GM21619 (cell line): Measurements from ENCODE around the gene FCRL1.
A peak's percentile ranks its signal among the peaks of the same experiment; 100 is the strongest.

Experiments
- ATAC-seq: cut with Tn5 transposase; IDR thresholded peaks from one replicate; pipeline ENCODE4 v1.9.1; 2021; ENCODE audit not compliant: unreplicated experiment

Gene FCRL1

DNA sequence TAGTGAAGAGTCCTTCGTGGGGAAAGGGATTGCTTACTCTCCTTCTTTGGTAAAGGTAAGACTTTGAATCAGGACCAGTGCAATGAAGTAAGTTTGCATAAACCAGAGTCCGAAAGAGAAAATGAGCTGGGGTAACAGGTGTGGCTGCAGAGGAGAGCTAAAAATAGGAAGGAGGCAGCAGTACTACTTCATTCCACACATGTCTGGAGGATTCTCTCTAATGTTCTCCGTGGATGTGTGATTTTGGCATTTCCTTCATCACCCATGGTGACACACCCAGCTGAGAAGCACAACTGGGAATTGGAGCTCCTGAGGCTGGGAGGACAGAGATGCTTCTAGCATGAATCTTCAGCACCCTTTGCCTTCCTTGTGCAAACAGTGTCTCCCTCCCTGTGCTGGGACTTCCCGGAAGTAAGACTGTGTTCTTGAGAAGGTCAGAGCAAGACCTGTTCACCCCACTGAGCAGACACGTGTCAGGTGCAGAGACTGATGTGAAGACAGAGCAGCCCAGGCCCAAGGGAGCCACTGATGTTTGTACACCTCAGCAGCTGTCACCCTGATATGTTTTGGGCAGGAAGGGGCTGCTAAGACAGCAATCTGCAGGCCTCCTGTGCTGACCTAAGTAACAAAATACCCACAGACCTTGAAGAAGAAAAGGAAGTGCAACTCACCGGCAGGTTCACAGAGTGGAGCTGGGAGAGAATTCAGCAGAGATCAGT lies 13.3 kb downstream of the FCRL1 start:
- ATAC-seq = peak; percentile 90

DNA sequence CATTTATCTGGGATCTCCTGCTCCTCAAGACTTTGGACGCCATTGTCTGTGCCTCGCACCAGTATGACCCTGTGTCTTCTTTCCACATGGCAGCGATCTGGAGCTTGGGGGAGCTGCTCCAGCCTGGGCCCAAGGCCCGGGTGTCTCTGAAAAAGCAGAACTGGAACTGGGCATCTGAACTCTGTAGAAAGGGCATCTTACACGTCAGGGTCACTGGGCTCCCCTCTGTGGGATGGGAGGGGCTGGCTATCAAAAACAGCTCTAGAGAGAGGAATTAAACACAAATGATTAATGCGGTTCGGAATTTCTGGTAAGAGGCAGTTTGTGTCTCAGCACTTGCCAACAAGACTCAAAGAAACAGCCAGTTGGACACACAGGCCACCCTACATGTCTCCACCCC lies 16.1 kb downstream of the FCRL1 start:
- no peak for ATAC-seq

DNA sequence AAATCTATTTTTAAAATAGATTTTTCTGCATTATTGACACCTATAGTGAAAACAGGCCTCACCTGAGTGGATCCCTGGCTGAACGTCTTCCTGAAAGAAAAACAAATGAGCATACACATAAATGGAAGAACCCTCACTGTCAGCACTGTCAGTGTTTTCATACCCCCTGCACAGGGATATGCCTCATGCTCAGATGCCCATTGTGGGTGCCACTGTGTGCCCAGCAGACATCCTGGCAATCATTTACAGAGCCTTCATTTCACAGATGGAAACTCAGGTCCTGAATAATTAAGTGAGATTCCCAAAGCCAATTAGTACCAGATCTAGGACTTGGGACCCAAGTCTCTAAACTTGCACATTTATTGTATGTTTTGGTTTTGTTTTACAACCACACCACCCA lies 19.9 kb downstream of the FCRL1 start:
- ATAC-seq = no peak

DNA sequence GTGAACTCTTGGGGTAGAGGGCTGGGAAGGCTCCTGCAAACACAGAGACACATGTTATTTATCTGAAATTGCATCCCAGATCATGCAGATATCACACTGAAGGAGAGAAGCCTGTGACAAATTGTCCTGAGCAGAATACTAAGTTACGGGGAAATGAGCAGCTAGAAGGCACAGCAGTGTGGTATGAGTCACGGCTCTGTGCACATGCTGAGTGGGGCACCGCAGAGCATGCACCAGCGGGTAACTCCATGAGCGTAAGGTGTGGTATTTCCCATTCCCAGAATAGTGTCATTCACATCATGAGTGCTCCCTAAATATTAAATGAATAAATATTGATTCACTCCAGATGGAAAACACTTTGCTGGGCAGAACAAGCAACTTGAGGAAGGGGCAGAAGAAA lies 21.7 kb downstream of the FCRL1 start:
- no peak for ATAC-seq

DNA sequence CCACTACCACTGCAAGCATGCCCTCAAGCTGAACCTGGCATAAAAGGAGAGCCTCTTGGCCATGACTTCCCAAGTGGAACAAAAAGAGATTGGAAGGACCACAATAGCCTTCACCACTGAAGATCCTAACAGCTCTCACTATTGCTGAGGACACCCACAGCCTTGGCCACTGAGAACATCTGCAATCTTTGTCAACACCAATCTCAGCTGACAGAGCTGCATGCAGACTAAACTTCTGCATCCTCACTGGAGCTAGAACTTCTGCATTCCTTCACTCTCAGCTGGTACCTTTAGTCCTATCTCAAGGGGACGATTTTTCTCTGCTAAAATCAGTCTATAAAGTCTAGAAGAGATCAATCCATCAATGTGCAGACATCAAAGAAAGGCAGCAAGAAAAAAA lies 34.7 kb downstream of the FCRL1 start:
- ATAC-seq = no peak

DNA sequence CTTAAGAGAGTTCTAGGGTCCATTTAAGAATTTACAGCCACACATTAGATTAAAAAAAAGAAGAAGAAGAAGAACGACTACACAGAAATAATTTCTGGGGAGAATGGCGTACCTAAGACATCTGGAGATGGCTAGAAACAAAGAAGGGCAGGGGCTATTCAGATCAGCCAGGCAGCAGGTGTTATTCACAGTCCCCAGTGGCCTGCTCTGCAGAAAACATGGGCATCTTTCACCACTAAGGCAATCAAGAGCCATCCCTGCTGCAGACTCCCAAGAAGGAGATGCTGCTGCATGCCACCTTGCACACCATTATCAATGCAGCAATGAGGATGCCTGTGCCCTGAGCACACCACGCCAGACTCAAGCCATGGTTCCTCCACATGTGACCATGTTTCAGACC lies 35.1 kb downstream of the FCRL1 start:
- no peak for ATAC-seq

DNA sequence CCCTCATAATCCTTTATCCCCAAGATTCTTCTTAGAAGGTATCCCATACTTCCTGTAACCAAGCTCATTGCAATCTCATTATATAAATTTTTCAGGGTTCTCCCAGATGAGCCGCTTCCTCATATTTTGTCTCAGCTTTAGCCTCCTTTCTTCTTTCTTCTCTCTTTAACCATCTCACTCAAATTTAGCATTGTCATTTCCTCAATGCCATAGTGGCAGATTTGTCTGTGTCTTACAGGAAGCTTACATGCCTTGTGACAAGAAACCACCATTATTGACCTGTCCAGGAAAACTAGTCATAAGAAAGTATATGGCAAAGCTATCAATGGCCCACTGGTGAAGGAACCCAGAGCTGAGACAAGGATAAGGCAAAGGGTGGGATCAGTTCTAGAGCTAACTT lies 37.0 kb downstream of the FCRL1 start:
- no peak for ATAC-seq

DNA sequence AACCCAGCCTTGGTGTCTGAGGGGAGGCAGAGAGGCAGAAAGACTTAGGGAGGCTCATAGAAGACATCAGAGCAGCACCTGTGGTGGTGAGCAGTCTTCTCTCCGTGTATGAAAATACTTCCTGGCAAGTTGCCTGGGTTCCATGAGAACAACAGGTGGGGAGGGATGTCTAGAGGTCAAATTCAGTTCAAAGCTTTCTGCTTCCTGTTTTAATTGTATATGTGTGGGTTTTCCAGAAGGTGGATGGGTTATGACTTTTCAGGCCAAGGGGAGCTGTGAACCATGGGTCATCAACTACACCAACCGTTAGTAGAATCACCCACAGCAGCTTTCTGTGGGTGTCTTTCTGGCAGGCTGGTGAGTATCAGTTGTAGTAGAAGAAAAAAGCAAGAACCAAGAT lies 38.9 kb downstream of the FCRL1 start:
- peak; percentile 45 for ATAC-seq

DNA sequence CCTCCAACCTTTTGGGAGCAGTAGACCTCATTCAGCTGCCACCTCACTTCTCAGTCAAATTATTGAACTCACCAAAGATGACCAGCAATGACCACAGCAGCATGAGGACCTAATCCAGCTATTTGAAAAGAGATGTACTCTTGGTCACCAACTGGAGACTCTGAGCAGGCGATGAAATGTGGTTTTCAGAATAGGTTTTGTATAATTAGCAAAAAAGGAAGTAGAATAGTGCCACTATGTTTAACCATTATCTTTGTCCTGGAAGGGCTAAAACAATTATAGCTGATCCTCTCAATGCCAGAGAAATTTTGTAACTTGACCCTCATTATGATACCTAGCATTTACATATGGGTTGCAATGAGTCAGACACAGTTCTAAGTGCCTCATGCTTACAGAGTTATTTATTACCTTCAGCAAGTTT lies 42.9 kb downstream of the FCRL1 start, which contains the start of gene FCRL2:
FCRL2 (minus strand) TSS at position 162 of the 421 bp plus-strand sequence; CDS start at position 103, 59 bp downstream.
- ATAC-seq = peak; percentile 75

DNA sequence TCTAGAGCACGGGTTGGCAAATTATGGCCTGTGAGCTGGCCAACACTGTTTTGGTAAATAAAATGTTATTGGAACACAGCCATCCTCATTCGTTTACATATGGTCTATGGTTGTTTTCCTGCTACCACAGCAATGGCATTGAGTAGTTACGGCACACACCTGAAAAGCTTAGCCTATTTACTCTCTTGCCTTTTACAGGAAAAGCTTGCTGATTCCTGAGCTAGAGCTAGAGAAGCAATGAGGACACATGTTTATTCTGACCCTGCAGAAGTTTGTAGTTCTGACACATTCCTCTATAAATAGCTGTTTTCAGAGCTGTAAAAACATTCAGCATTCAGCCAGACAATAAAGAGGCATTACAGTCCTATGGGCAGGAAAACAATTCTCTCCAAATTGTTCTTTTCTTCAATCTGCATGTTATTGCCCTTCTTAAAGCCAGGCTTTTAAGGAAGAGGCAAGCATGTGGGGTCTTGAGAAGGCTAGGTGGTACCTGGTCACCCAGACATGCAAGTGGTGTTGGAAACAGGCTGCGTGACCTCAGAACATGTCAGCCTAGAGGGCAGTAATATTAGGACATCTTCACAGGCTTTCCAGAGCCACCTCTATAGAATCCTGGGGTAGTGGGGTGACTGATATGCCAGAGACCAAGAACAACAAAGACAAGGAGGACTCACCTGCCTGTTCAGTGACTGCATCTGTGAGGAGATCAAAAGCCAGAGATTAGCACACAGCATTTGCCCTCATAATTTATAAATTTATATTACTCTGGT lies 44.6 kb downstream of the FCRL1 start:
- ATAC-seq = no peak

DNA sequence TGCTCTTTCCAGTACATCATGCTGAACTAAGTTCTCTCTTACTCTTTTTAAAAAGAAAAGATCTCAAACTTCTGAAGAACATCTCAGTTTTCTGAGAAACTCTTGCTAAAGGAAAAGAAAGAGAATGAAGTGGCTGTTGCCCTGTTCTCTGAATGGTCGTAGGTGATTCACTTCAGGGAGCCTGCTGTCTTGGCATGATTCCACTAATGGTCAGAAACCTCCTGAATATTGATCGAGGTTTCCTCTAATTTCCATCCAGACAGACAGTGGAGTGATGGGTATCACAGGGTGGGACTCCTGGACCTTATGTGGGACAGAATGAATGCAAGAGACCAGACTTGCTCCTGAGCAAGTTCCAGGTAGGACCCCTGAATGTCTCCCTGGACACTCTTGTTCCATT lies 45.5 kb downstream of the FCRL1 start:
- ATAC-seq = no peak

DNA sequence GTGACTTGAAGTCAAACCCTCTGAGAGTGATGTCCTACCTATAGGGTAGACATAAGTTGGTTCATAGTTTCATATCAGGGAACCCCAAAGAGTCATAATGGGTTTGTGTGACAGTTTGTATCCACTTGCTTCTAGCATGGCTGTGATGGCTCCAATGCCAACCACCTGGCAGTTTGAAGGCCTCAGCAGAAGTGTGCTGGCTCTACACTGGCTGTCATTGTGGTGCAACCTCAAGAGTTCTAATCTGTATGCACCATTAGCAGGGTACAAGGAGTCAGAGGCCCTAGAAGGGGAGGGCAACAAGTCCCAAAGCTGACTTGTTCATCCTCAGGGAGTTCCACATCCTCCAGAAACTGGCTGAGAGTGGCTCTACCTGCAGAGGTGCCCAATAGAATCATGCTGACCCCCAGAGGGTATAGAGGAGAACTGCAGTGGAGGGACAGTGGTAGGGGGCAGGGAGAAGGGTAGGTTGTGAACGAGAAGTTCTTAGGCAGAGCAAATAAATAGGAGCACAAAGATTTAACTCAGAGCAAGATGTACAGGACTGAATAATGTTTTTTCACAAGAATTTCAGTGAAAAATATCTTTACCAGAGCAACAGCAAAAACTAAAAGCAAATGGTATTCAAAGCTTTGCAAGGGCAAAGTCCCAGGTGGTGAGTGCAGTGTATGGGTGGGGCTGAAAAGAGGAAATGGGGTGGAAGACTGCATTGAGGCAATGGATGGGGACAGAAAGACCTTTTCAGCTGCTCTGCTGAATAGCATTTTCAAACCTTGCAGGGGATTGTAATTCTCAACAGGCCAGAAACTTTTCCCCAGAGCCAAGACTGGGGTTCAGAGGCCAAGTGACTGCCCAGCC lies 46.2 kb downstream of the FCRL1 start:
- no peak for ATAC-seq

DNA sequence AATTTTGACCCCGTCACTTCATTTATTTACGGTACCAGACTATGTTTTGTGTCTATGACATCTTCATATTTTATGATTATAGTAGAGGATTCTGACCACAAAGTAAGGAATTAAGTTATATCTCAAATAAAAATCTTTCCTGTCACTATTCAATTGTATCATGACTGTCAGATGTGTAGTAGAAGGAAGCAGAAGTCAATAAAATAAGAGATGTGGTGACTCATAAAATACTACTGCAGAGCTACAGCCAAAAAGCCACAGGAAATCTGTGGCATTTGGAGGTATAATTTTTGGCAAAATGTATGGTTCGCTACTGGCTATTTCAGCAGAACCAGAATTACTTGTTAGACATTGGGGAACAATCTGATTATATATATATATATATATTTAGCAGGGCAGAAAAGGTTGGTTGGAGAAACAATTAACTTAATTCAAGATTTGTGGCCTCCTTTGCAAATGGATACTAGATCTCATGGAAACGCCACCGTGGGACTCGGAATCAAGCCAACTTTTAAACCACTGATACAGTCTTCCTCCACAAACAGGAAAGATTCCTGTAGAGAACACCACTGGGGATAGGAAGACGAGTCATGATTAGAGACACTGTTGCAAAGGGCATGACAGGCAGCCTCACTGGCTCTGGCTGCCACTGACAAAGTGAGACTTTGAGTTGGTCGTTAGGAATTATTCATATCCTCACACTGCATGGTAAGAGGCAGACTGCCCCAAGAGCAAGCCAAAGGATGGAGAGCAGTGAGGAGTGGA lies 48.1 kb downstream of the FCRL1 start:
- no peak for ATAC-seq

DNA sequence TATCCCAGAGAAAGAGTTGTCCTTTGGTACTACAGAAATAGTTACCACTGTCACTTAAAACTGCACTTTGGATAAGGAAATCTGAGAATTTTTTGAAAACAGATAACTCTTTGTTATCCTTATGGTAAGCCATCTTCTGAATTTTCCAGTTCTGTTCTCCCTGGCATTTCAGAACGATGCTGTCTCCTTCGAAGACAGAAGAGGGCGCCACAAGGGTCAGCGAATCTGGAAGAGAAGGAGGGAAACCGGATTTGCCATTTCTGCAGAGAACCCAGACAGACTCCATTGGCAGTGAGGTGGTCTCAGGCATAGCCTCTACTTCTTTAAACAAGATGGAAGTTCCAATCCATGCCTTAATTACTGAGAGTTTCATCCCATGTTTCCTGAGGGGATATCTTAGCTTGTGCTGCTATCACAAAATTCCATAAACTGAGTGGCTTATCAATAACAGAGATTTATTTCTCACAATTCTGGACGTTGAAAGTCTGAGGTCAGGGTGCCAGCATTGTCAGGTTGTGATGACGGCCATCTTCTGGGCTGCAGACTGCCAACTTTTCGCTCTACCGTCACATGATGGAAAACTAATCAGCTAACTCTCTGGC lies 49.4 kb downstream of the FCRL1 start:
- ATAC-seq = no peak

DNA sequence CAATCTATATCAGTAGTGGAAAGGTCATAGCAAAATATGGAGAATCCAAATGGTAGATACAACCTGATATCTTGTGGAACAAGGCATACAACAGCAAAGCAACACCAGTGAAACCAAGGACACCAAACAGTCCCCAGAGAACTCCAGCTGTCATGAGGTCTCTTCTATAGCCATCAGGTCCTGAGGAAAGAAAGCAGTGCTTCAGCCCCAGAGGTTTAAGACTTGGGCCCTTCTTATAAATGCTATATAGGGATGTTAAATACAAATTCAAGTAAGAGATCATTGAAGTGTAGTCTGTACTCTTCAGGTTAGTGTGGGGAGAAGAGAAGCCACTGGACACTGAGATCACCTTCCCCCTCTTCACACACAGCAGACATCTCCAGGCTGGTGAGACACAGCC lies 53.1 kb downstream of the FCRL1 start:
- ATAC-seq = no peak

DNA sequence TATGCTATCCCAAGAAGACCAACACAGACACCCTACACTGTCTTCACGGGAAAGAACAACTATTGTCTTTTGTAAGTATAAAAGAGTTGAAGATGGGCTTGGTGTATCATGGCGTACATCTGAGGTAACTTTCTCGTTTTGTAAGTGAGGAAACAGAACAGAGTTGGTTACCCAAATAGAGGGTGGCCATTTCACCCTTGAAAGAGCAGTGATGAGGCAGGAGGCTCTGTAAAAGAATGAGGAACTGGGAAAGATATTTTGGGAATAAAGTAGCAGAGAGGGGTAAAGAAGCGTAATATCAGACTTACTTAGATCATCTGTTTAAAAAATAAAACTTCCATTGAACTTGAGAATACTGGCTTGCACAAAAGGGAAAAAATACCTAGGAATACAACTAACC lies 61.9 kb downstream of the FCRL1 start:
- no peak for ATAC-seq

DNA sequence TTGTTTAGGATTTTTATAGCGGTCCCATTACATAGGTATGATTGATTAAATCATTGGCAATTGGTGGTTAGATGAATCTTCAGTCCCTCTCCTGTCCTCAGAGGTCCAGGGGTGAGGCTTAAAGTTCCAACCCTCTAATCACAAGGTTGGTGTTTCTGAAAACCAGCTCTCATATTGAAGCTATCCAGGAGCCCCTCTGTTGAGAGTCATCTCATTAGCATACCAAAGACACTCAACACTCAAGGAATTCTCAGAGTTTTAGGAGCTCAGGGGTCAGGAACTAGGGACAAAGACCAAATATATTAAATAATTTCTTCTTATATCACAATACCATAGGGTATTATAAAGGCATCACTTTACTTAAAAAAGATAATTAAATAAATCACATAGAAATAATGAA lies 66.3 kb downstream of the FCRL1 start:
- no peak for ATAC-seq

DNA sequence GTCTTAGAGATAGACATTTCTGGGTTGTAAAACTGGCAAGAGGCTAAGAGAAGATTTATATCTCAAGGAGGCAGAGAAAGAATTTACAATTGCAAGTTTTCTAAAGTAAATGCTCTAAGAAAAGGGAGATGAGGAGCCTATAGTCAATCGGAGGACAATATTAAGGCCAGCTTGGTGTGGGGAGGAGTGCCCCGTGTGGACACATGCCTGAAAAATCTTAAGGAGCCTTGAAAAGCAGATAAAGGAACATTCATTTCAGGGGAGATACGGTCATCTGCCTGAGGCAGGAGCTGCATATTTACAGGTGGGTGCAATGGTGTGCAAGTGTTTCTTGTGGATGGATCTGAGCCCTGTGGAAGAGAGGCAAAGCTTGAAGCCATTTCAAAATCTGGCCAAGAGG lies 68.6 kb downstream of the FCRL1 start:
- no peak for ATAC-seq

DNA sequence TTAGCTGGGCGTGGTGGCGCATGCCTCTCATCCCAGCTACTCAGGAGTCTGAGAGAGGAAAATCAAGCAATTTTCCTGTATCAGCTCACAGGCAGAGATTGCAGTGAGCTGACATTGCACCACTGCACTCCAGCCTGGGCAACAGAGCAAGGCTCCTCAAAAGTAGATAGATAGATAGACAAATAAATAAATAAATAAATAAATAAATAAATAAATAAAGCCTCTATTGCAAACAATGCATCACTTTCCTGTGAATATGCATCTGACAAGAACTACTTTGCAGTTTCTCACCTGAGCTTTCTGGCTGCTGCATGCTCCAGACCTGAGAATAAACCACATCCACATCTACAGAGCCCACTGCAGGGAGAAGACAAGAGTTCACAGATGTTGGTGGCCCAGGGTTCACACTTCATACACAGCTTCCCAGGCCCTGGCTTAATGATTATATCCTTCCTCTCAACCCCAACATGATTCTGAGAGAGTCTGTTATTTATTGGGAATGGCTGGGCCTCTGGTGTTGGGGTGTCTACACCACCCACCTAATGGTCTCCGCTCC lies 71.6 kb downstream of the FCRL1 start:
- ATAC-seq = no peak
